Measurements from ENCODE around the gene LRCH1. TPM values are rescaled to one million over a fixed set of nuclear protein-coding genes. Genes with fewer than 3 reads are reported as not detected.

Gene LRCH1
- total RNA-seq, 1 donor from 2014 or later: 12.5 TPM

DNA sequence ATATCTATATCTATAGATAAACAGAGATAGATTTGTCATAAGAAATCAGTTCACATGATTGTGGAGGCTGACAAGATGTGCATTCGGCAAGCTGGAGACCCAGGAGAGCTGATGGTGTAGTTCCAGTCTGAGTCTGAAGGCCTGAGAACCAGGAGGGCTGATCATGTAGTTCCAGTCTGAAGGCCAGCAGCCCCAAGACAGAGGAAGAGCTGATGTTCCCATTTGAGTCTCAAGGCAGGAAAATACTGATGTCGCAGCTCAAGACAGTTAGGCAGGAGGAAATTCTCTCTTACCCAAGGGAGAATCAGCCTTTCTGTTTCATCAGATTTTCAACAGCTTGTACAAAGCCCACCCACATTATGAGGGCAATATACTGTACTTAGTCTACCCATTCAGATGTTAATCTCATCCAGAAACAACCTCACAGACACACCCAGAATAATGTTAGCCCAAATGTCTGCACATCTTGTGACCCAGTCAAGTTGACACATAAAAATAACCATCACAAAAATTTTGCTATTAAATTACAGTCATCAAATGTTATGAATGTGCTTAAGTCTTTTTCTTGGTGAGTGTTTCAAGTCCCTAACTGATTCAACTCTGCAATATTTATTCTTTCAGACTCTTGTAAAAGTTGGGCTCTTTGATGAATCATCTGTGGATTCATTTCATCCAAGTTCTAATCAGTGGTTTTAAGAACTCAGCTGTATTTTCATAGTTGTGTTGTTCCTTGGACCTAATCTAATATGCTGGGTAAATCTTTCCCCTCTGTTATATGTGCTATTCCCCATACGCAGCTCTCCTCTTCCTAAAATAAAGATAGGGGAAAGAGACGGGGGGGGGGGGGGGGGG is 22.7 kb upstream of the LRCH1 start:
- ATAC-seq (peak; percentile 70), DNase-seq (no peak)
- intact Hi-C loops (cut with micrococcal nuclease): no loop called here

DNA sequence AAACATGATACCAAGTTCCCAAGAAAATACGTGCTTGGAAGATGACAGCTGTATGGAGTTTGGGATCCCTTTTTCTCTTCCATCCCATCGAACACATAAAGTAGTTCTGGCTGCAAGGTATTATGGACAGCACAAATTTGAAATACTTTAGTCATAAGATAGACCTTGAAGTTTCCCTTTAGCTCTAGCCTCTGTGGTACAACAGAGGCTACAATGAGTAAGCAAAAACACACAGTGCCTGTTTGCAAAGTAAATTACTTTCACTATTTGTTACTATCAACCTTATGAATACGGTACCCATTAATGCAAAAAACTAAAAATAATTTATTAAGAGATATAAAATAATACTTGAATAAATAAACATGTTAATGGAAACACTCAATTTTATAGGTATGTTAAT is 21.0 kb upstream of the LRCH1 start:
- intact Hi-C loops (cut with micrococcal nuclease): no loop called here
- ATAC-seq (no peak), DNase-seq (no peak)

DNA sequence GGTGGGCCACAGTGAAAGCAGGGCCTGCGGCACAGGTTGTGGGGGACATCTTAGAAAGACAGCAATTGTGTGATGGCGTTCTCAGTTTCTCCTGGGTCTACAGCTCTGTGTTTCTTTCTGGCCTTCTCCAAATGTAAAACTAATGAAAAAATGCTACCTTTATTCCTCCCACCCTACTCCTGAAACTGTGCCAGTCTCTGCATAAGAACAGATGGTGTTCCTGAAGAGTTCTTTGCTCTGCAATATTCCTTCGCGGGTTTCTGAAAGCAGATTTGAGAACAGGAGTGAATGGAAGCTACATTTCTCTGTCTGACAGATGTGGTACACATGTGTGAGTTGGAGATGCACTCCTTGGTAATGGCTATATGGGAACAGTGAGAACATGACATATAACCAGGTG is 18.0 kb upstream of the LRCH1 start:
- DNase-seq: no peak
- intact Hi-C loops (cut with micrococcal nuclease): no loop called here
- no peak for ATAC-seq

DNA sequence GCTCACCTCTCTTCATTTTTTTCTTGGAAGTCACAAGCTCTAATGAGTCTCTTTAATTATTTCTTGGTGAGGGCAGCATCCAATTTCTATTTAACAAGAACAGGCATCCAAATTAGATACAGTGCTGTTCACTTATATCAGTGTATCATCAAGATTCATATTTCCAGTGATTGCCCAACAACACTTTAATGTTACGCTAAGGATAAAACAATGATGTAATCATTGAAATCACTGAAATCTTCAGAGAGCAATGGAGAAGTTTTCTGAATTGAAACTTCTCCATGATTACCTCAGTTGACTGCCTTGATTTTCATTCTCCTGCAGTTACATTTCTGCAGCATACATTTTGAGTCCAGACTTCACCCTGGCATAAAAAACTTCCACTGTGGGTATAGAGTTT is 17.1 kb upstream of the LRCH1 start:
- intact Hi-C loops (cut with micrococcal nuclease): no loop called here
- ATAC-seq: no peak
- no peak for DNase-seq

DNA sequence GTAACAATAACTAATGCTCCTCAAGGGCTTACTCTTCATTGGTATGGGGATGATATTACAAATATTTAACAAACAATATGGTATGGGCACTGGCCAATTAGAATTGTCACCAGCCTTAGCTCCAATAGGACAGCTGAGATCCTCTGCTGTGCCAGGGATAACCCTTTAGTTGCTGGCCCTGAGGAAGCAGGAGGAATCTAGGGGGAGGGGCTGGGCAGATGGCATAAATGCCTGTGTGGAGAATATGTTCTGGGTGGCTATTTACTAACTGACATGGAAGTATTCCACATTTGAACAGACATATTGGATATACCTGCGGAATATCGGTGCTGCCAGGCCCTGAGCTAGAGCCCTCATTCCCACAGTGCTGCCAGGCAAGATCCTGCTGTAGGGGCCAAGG is 16.6 kb upstream of the LRCH1 start:
- intact Hi-C loops (cut with micrococcal nuclease): no loop called here
- DNase-seq (no peak), ATAC-seq (no peak)

DNA sequence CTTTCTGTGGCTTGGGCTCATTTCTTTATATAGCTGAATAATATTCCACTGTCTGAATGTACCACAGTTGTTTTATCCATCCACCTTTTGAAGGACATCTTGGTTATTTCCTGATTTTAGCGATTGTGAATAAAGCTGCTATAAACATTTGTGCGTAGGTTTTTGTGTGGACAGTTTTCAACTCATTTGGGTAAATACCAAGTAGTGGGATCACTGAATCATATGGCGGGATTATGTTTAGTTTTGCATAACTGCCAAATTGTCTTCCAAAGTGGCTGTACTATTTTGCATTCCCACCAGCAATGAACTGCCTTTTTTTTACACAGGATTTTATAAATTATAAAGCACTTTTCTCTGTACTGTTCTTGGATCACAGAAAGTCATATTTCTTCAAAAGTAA is 13.7 kb upstream of the LRCH1 start:
- DNase-seq (no peak), ATAC-seq (no peak)
- intact Hi-C loops (cut with micrococcal nuclease): no loop called here

DNA sequence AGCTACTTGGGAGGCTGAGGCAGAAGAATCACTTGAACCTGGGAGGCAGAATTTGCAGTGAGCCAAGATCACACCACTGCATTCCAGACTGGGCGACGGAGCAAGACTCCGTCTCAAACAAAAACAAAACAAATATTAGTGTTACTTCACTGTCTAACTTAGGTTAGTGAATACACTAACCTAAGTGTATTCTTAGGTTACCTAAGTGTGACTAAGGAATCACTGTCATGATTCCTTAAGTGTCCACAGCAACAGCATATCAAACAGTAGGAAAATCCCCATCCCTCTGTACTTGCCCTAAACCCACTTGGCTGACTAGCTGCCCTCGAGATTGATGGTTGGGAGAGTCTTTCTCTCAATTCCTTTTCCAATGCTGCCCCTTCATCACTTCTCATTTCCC is 11.8 kb upstream of the LRCH1 start:
- DNase-seq (no peak), ATAC-seq (no peak)
- intact Hi-C loops (cut with micrococcal nuclease): loop anchor here (10.0 kb wide), 1 partner anchor 46 kb away; no protein-coding TSS in a partner anchor

DNA sequence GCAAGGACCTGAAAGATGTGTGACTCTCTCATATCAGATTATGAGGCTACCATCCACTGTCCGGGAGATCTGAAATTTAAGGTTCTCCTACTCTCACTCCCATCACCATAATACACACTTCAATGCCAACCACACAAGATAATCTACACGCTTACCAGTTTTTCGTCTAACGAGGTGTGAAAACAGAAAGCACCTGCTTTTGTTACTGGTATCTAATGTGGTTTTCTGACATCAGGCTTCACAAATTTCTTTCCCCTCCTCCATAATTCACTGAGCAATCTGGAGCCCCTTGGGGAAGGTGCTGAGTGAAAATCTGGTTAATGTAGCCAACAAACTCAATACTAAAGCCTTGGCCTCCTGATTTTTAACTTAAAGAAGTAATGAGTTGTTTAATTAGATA is 10.1 kb upstream of the LRCH1 start:
- no peak for ATAC-seq
- intact Hi-C loops (cut with micrococcal nuclease): loop anchor here (10.0 kb wide), 1 partner anchor 48 kb away; no protein-coding TSS in a partner anchor
- DNase-seq: no peak

DNA sequence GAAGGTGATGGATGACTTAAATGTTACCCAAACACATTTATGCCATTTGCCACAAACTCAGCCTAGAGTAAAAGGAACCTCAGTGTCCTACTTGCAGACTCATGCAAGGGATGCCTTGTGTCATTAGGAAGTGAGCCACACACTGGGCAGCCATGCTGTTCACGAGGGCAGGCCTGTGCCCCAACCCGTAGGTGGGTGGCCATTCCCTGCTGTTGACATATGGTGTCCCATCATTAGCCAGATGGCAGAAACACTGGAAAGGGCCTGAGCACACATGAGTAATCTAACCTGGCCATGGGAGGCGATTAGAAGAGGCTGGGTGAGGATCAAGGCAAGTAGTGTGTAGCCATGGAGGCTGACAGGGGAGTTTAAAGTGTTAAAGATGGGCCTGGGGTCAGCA is 9.7 kb upstream of the LRCH1 start:
- DNase-seq: no peak
- intact Hi-C loops (cut with micrococcal nuclease): loop anchor here (10.0 kb wide), 1 partner anchor 48 kb away; no protein-coding TSS in a partner anchor
- ATAC-seq: no peak

DNA sequence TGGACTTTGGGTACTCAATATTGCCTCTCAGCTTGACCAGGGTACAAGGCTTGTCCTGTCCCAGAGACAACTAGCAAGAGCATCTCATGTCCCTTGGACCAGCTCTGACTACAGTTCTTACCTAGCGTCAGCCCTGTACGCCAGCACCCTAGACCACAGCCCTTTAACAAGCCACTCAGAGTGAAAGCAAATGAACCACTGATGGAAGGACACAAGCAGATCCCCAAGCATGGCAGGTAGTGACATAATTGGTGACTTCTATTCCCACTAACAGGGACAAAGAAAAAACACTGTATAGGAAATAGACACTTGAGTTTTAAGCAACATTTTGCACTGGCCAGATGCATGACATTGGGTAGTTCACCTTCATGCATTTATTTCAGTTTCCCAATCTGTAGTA is 8.8 kb upstream of the LRCH1 start:
- DNase-seq (no peak), ATAC-seq (no peak)
- intact Hi-C loops (cut with micrococcal nuclease): loop anchor here (10.0 kb wide), 1 partner anchor 49 kb away; no protein-coding TSS in a partner anchor

DNA sequence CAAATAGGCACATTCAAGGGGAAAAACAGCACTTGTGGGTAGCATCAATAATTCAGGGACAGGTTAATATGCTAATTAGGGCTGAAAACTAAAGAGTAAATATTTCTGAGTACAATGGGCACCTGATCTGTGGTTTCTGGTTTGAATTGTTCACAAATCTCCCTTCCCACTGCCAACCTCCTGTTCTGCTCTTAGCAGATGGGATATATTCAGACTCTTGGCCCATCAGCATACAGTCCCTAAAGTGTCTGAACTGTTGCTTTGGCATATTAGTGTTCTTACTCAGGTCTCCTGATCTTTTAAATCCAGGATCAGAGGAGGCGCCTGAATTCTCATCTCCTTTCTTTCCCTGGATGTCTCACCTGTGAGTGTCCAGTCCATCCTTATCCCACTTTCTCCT is 8.2 kb upstream of the LRCH1 start:
- DNase-seq: no peak
- no peak for ATAC-seq
- intact Hi-C loops (cut with micrococcal nuclease): loop anchor here (10.0 kb wide), 1 partner anchor 50 kb away; no protein-coding TSS in a partner anchor

DNA sequence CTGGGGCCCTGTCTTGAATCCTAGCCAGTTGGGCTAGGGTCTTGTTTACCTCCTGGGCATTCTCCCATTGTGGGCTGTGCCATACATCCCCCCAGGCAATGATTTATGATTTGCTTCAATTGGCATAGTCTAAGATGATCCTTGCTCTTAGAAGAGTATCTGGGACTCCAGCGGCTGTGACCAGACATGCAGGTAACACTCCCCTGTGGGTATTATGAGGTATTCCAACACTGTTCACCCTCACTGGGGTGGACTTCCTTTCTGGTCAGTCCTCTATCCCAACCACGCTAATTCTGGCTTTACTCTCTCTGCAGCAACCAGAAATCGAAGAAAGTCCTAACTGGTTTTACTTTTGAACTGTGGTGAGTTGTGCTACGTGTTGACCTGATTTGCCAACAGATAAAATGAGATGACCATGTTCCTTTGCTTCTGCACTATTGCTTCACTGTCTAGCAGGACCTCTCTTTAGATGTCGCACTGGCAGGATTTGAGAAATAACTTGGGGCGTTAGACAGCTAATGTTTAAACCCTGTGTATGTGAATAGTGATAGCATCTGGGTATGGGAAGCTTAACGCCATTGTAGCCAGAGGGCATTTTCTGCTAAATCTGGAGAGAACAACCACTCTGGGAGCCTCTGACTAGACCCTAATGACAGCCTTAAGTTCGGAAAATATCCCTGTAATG is 6.7 kb upstream of the LRCH1 start:
- ATAC-seq: no peak
- intact Hi-C loops (cut with micrococcal nuclease): loop anchor here (10.0 kb wide), 1 partner anchor 51 kb away; no protein-coding TSS in a partner anchor
- DNase-seq: no peak

DNA sequence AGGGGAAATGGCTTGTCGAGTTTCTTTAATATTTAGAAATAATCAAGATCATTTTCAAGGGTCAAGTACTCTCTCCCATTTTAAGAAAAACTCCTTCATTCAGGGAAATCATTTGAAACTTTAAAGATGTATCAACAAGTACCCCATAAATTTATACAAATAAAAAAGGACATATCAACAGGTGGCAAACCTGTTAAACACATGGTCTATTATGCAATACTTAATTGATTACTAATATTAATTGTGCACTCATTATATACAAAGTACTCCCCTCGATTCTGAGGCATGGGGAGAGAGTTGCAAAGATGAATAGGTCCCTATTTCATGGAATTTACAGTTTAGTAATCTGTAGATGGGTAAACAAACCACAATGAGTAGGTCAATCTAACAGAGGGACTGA is 2.1 kb upstream of the LRCH1 start:
- intact Hi-C loops (cut with micrococcal nuclease): loop anchor here (2.0 to 10.0 kb wide), 3 partner anchors 51 to 170 kb away; no protein-coding TSS in a partner anchor
- no peak for ATAC-seq
- DNase-seq: no peak

DNA sequence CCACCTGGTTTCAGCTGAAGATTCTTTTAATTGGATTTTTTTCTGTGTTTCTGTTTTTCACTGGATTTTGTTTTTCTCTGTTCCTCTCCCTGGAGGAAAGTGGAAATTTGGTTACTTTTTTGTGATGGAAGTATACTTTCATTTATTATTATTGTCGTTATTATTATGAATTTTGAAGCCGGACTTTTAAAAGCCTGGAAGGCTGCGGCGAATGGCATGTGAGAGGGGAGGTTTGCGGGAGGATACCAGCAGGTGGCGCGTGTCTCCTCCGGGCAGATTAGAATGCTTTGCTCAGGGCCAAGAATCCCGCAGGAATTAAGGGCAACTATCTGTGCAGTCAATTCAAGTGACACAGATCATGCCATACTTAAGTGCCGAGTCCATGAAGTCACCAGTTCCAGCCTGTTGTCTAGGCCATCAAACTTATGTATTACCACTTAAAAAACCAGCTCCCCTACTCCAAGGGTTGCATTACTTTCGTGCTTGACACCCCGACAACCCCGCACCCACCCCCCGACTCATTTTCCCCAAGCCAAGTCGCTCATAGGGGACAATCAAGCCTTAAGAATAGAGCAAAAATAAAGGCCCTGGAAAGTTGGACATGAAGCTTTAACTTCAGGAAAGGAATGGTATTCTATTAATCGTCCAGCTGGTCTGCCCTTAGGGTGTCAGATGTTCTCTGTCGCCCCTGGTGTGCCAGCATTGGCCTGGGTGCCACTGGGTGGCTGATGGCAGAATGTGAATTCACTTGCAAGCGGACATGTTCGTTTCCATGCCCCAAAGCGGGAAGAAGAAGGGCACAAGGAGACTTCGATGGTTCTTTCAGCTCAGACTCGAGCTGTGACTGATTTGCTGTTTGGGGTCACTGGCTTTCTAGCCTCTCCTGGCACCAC is 1.3 kb upstream of the LRCH1 start:
- ATAC-seq: peak; percentile 50
- intact Hi-C loops (cut with micrococcal nuclease): loop anchor here (2.0 to 10.0 kb wide), 3 partner anchors 51 to 169 kb away; no protein-coding TSS in a partner anchor
- peak; percentile 90 for DNase-seq

DNA sequence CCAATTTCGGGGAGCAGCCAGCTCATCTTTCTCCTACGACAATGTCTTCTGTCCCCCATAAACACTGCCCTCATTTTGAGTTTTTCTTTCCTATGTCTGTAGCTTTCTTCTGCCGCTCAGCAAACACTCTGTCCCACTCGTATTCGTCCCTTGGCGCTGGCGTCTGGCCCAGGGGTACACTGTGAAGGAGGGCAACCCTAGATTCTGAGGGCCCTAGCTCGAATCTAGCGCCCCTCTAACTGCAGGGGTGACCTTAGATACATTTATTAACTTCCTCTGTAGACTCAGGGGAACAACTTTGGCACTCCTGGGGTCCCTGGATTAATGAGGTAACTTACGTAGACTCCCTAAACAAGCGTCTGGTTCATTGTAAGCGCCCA is 677 bp upstream of the LRCH1 start:
- intact Hi-C loops (cut with micrococcal nuclease): loop anchor here (5.0 to 10.0 kb wide), 2 partner anchors 50 to 133 kb away; no protein-coding TSS in a partner anchor
- DNase-seq (peak; percentile 43), ATAC-seq (no peak)

DNA sequence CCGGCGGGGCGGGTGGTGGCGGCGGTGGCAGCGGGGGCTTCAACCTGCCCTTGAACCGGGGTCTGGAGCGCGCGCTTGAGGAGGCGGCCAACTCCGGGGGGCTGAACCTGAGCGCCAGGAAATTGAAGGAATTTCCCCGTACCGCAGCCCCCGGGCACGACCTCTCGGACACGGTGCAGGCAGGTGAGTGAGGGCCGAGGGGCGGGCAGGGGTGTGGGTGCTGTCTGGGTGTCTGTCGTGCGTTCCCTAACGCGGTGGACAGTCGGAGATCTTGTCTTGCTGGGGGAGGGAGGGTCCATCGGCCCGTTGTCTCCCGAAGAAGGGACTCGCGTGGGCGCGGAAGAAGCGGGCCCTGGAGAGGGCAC is 533 bp downstream of the LRCH1 start:
- DNase-seq: no peak

DNA sequence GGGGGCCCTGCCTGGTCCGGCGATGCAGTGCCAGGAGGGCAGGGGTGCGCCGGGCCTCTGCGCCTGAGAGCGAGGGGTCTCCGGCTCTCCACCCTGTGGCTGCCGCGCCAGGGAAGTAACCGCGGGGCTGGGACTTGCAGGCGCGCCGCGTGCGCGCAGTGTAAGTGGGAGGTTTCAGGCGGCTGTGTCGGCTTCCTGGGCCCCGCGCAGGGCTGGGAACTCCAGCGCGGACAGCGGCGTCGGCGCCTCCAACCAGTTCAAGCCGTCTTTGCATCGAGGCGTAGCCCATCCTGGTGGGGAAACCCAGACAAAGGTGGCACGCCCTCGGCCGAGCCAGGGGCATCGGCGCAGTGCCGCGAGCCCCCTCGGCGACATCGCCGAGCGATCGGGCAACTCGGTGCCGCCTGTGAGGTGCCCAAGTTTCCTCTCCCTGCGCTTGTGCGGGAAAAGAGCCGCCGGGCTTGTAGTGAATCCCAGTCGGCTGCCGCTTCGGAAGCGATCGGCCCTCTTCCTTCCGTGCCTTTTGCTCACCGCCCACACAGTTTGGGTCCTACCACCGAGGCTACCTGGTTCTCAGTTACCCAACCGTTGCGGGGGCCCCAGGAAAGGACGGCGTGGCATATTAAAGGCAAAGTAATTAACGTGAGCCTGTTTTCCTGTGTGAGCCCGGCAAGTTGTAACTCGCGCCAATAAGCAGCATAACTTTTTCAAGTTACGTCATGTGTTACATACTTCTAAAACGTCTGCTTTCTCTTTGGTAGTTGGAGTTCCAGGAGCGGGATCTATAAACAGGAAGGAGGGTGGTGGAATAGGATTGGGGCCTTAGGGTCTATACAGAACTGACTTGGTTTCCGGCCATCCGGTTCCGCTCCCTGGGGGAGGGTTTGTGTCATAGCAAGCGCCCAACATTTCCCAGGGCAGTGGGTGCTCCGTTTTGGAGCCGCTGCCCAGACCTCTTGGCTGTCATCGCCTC is 1.2 kb downstream of the LRCH1 start:
- ATAC-seq: peak; percentile 79
- DNase-seq: peak; percentile 83
- intact Hi-C loops (cut with micrococcal nuclease): loop anchor here (5.0 to 10.0 kb wide), 2 partner anchors 48 to 131 kb away; no protein-coding TSS in a partner anchor

More for the DNA sequence above, 533 bp downstream of the LRCH1 start:
- ATAC-seq: peak; percentile 18
- intact Hi-C loops (cut with micrococcal nuclease): loop anchor here (5.0 to 10.0 kb wide), 2 partner anchors 49 to 131 kb away; no protein-coding TSS in a partner anchor

DNA sequence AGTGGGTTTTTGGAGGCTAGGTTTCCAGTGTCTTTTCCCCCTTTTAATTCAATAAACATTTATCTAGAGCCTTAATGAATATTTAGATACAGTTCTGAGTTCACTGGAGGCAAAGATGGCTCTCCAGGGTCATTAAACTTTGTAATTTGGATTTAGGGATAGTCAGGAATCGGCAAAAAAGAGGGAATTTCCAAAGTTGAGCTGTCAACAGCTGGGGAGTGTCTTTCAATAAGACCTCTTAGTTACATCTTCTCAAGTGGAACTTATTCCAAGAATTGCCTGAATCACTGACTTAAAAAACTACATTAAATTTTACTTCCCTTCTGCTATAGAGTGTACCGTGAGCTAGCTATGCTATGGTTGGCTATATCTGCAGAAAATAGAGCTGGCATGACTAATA is 2.0 kb downstream of the LRCH1 start:
- ATAC-seq: no peak
- intact Hi-C loops (cut with micrococcal nuclease): loop anchor here (5.0 to 10.0 kb wide), 2 partner anchors 47 to 130 kb away; no protein-coding TSS in a partner anchor
- no peak for DNase-seq

All from left ventricle myocardium superior (tissue), 1 donor.